Mammary epithelial cell (primary cell): ENCODE results near the gene LCN2.

ENCODE experiments used
- CTCF ChIP-seq, 2 donors: IDR thresholded peaks in 1 of 2; conservative IDR thresholded peaks in 1 of 2; 2 replicates each; pipeline ENCODE4 v1.5.1; 2011 to 2012; ENCODE audit warnings: inconsistent platforms in 2 of 2, low read length in 2 of 2, mild to moderate bottlenecking in 2 of 2, control low read depth in 1 of 2, low read depth in 1 of 2; ENCODE audit not compliant: insufficient read depth in 1 of 2; ENCODE audit errors: extremely low read depth in 1 of 2
- EZH2 ChIP-seq: IDR thresholded peaks from 2 replicates; pipeline ENCODE4 v1.6.1; 2012; ENCODE audit warnings: low read length, inconsistent platforms, borderline replicate concordance

GRCh38 chr9:128115187-128116103 lies 33.8 kb upstream of the LCN2 start:
- TF ChIP-seq EZH2 (no peak), CTCF (conservative IDR thresholded peaks at IDR 0.05 in 1 of 2, IDR thresholded peaks at IDR 0.05 in 1 of 2; ENCODE audit: extremely low read depth in 1 of 2, insufficient read depth in 1 of 2, low read depth in 1 of 2, low read length in 2 of 2) (no peak)
